Mesodermal cell (in vitro differentiated cells): Measurements from ENCODE around the gene DNAH1.

Source experiments
- H3K27ac ChIP-seq: 2 replicates; pipeline ENCODE4 v1.7.0; 2013; ENCODE audit warnings: mild to moderate bottlenecking, low read depth, low read length, moderate library complexity; ENCODE audit not compliant: severe bottlenecking
- H3K36me3 ChIP-seq: 2 replicates; pipeline ENCODE4 v1.7.1; 2013; ENCODE audit warnings: mild to moderate bottlenecking, low read length, moderate library complexity; ENCODE audit not compliant: control insufficient read depth, insufficient read depth
- H3K4me1 ChIP-seq: one replicate; pipeline ENCODE4 v1.7.1; 2013; ENCODE audit warnings: mild to moderate bottlenecking, low read length; ENCODE audit not compliant: insufficient read depth, control insufficient read depth, poor library complexity, severe bottlenecking
- H3K4me3 ChIP-seq: 2 replicates; pipeline ENCODE4 v1.7.0; 2013; ENCODE audit warnings: low read length, control low read depth, mild to moderate bottlenecking; ENCODE audit not compliant: insufficient read depth, poor library complexity, severe bottlenecking; ENCODE audit errors: extremely low read depth
- H3K9me3 ChIP-seq: 2 replicates; pipeline ENCODE4 v1.7.1; 2013; ENCODE audit warnings: mild to moderate bottlenecking, low read length, moderate library complexity; ENCODE audit not compliant: control insufficient read depth
- WGBS, 2 experiments: methylation state at CpG; one replicate each; pipeline ENCODE4 v1.1.5; 2013; ENCODE audit warnings: missing lambda C conversion rate in 2 of 2; ENCODE audit not compliant: insufficient coverage in 2 of 2; 5-methylcytosine and 5-hydroxymethylcytosine counted together

Gene DNAH1

GRCh38 chr3:52400275-52400793 lies 84.2 kb downstream of the DNAH1 start:
- WGBS, 2 experiments = 94 to 98% methylated on average over 10 of the region's 10 CpGs
- Histone ChIP-seq H3K9me3 (no peaks in the 10 kb centered on the region), H3K36me3 (peaks cover 55% of the 10 kb centered on the region), H3K27ac (no peak overlapping the region), H3K4me1 (no peaks in the 10 kb centered on the region), H3K4me3 (no peak overlapping the region)

- Histone ChIP-seq H3K27ac (no peak overlapping the region), H3K36me3 (peaks cover 62% of the 10 kb centered on the region), H3K4me1 (no peaks in the 10 kb centered on the region), H3K4me3 (no peak overlapping the region), H3K9me3 (no peaks in the 10 kb centered on the region)
- 100% methylated on average over 1 of the region's 1 CpG; no CpG with 5 or more reads in 1 of the 2 experiments for WGBS, 2 experiments
Observed at GRCh38 chr3:52401021-52401420, 84.9 kb downstream of the DNAH1 start.

GRCh38 chr3:52401551-52401950 lies 85.4 kb downstream of the DNAH1 start:
- no peak overlapping the region for H3K4me3 ChIP-seq
- no peaks in the 10 kb centered on the region for H3K4me1 ChIP-seq
- WGBS, 2 experiments = 80 to 100% methylated on average over 1 of the region's 1 CpG
- no peaks in the 10 kb centered on the region for H3K9me3 ChIP-seq
- no peak overlapping the region for H3K27ac ChIP-seq
- H3K36me3 ChIP-seq = peaks cover 67% of the 10 kb centered on the region

- Histone ChIP-seq H3K27ac (no peak overlapping the region), H3K36me3 (peaks cover 73% of the 10 kb centered on the region), H3K9me3 (no peaks in the 10 kb centered on the region), H3K4me1 (no peaks in the 10 kb centered on the region), H3K4me3 (no peak overlapping the region)
- WGBS, 2 experiments = 94 to 98% methylated on average over 2 to 16 of the region's 16 CpGs
Observed at GRCh38 chr3:52402101-52402521, 86.0 kb downstream of the DNAH1 start.

GRCh38 chr3:52402706-52403270 lies 86.7 kb downstream of the DNAH1 start:
- H3K27ac ChIP-seq = no peak overlapping the region
- H3K9me3 ChIP-seq = no peaks in the 10 kb centered on the region
- no peaks in the 10 kb centered on the region for H3K4me1 ChIP-seq
- no peak overlapping the region for H3K4me3 ChIP-seq
- WGBS, 2 experiments = 92 to 100% methylated on average over 10 to 11 of the region's 11 CpGs
- H3K36me3 ChIP-seq = peaks cover 80% of the 10 kb centered on the region

- H3K27ac ChIP-seq = no peak overlapping the region
- peaks cover 86% of the 10 kb centered on the region for H3K36me3 ChIP-seq
- no peaks in the 10 kb centered on the region for H3K4me1 ChIP-seq
- WGBS, 2 experiments = 96 to 98% methylated on average over 9 to 18 of the region's 19 CpGs
- H3K4me3 ChIP-seq = no peak overlapping the region
- H3K9me3 ChIP-seq = no peaks in the 10 kb centered on the region
Observed at GRCh38 chr3:52403271-52403841, 87.2 kb downstream of the DNAH1 start.

- Histone ChIP-seq H3K4me1 (peaks cover 3% of the 10 kb centered on the region), H3K4me3 (no peak overlapping the region), H3K36me3 (peaks cover 92% of the 10 kb centered on the region), H3K27ac (no peak overlapping the region), H3K9me3 (no peaks in the 10 kb centered on the region)
- 90 to 93% methylated on average over 3 of the region's 3 CpGs for WGBS, 2 experiments
Observed at GRCh38 chr3:52403955-52404354, 87.8 kb downstream of the DNAH1 start.

- Histone ChIP-seq H3K4me1 (peaks cover 3% of the 10 kb centered on the region), H3K9me3 (no peaks in the 10 kb centered on the region), H3K4me3 (no peak overlapping the region), H3K36me3 (peaks cover 92% of the 10 kb centered on the region), H3K27ac (no peak overlapping the region)
- WGBS, 2 experiments = 95 to 99% methylated on average over 9 to 10 of the region's 10 CpGs
Observed at GRCh38 chr3:52404391-52404790, 88.3 kb downstream of the DNAH1 start.

- Histone ChIP-seq H3K36me3 (peaks cover 89% of the 10 kb centered on the region), H3K4me3 (no peak overlapping the region), H3K9me3 (no peaks in the 10 kb centered on the region), H3K27ac (no peak overlapping the region), H3K4me1 (peaks cover 3% of the 10 kb centered on the region)
- WGBS, 2 experiments = 91 to 100% methylated on average over 3 of the region's 6 CpGs
Observed at GRCh38 chr3:52405066-52405465, 88.9 kb downstream of the DNAH1 start.

GRCh38 chr3:52405601-52406110 lies 89.5 kb downstream of the DNAH1 start:
- Histone ChIP-seq H3K4me3 (no peak overlapping the region), H3K36me3 (peaks cover 83% of the 10 kb centered on the region), H3K9me3 (no peaks in the 10 kb centered on the region), H3K27ac (no peak overlapping the region), H3K4me1 (peaks cover 3% of the 10 kb centered on the region)
- WGBS, 2 experiments = 95 to 100% methylated on average over 3 to 4 of the region's 4 CpGs

GRCh38 chr3:52406231-52406661 lies 90.1 kb downstream of the DNAH1 start:
- H3K36me3 ChIP-seq = peaks cover 77% of the 10 kb centered on the region
- H3K4me1 ChIP-seq = peaks cover 3% of the 10 kb centered on the region
- no peak overlapping the region for H3K4me3 ChIP-seq

More at GRCh38 chr3:52406231-52406661, 90.1 kb downstream of the DNAH1 start:
- 95% methylated on average over 11 of the region's 11 CpGs for WGBS, 2 experiments
- Histone ChIP-seq H3K9me3 (no peaks in the 10 kb centered on the region), H3K27ac (no peak overlapping the region)
